K562 (cell line): ENCODE data around the gene LHX3. TPM values are rescaled to one million over a fixed set of nuclear protein-coding genes. Genes with fewer than 3 reads are reported as not detected.

Experiments used
- CREB1 ChIP-seq, 2 experiments: sonication (generic) in 1 of 2; formaldehyde crosslinking in 1 of 2; IDR thresholded peaks; 2 replicates each; pipeline versions ENCODE4 v1.6.1 to v1.8.0; 2012 to 2022; ENCODE audit warnings: inconsistent platforms in 1 of 2, mild to moderate bottlenecking in 1 of 2, missing genetic modification reagents in 1 of 2, moderate library complexity in 1 of 2
- CREM ChIP-seq: IDR thresholded peaks from 2 replicates; pipeline ENCODE4 v1.6.1; 2014; ENCODE audit warnings: antibody characterized with exemption, low read depth
- E2F3 ChIP-seq: fragments of 250-450 bp; sonication (Bioruptor Pico); IDR thresholded peaks from 2 replicates; pipeline ENCODE4 v1.4.0; 2020; ENCODE audit warnings: mild to moderate bottlenecking
- EGR1 ChIP-seq: fragments of 450-650 bp; conservative IDR thresholded peaks from 2 replicates; pipeline ENCODE4 v1.6.1; 2017; ENCODE audit warnings: mild to moderate bottlenecking
- FUS ChIP-seq: fragments of 200-400 bp; formaldehyde crosslinking; optimal IDR thresholded peaks from 2 replicates; pipeline ENCODE3; 2017; ENCODE audit warnings: low read depth, low read length
- HDAC1 ChIP-seq, 2 experiments: fragments of 450-650 bp; IDR thresholded peaks; 2 replicates each; pipeline ENCODE4 v1.6.1; 2016 to 2017; ENCODE audit warnings: inconsistent platforms in 1 of 2, mild to moderate bottlenecking in 1 of 2, moderate library complexity in 1 of 2
- MAX ChIP-seq: sonication (generic); formaldehyde crosslinking; IDR thresholded peaks from 2 replicates; pipeline ENCODE4 v1.9.0; 2022; ENCODE audit warnings: mild to moderate bottlenecking, missing genetic modification reagents
- MYBL2 ChIP-seq, 2 experiments: fragments of 450-650 bp in 1 of 2; sonication (generic) in 1 of 2; formaldehyde crosslinking in 1 of 2; IDR thresholded peaks; 2 replicates each; pipeline versions ENCODE4 v1.6.1 to v1.8.1; 2017 to 2022; ENCODE audit warnings: borderline replicate concordance in 1 of 2, inconsistent platforms in 1 of 2, low read depth in 1 of 2, mild to moderate bottlenecking in 1 of 2, missing genetic modification reagents in 1 of 2, moderate library complexity in 1 of 2
- MYC ChIP-seq, 2 experiments: fragments of 250-450 bp in 1 of 2; sonication (Bioruptor Pico) in 1 of 2; IDR thresholded peaks; 2 replicates each; pipeline versions ENCODE4 v1.5.1 to v1.6.1; 2012 to 2021; ENCODE audit warnings: low read depth in 2 of 2, borderline replicate concordance in 1 of 2, improper control_type of control experiment in 1 of 2, low read length in 1 of 2, mild to moderate bottlenecking in 1 of 2, moderate library complexity in 1 of 2
- NKRF ChIP-seq: fragments of 450-650 bp; IDR thresholded peaks from 2 replicates; pipeline ENCODE4 v1.6.1; 2016; ENCODE audit warnings: borderline replicate concordance
- SFPQ ChIP-seq: fragments of 200-400 bp; formaldehyde crosslinking; IDR thresholded peaks from 2 replicates; pipeline ENCODE4 v1.6.1; 2017; ENCODE audit warnings: mild to moderate bottlenecking, low read depth, low read length, moderate library complexity
- SIN3A ChIP-seq, 2 experiments: fragments of 150-350 bp in 1 of 2; IDR thresholded peaks; 2 replicates each; pipeline ENCODE4 v1.6.1; 2011 to 2016; ENCODE audit warnings: borderline replicate concordance in 2 of 2, low read depth in 2 of 2, low read length in 2 of 2, mild to moderate bottlenecking in 2 of 2, moderate library complexity in 2 of 2; ENCODE audit not compliant: control insufficient read depth in 1 of 2
- TSHZ1 ChIP-seq: fragments of 250-450 bp; sonication (Bioruptor Pico); IDR thresholded peaks from 2 replicates; pipeline ENCODE4 v1.4.0; 2020; ENCODE audit warnings: mild to moderate bottlenecking, moderate library complexity
- ZBTB49 ChIP-seq: sonication (generic); formaldehyde crosslinking; IDR thresholded peaks from 2 replicates; pipeline ENCODE4 v1.8.0; 2022; ENCODE audit warnings: missing genetic modification reagents, mild to moderate bottlenecking, borderline replicate concordance
- polyA plus RNA-seq, 8 experiments: library from polyadenylated mRNA; depleted of rRNA in 4 of 8; stranded (reverse) in 5 of 8; unstranded in 3 of 8; fragments of >200 nt; fragmentation: Nextera tagmentation in 2 of 8; fragmentation: Illumina TruSeq in 1 of 8; extraction: Ambion mirVana in 2 of 8; extraction: Trizol in 1 of 8; gene quantifications; 2 replicates each; pipeline versions ENCODE4 v1.2.1 to v1.2.3, GENCODE V29; 2011 to 2014; ENCODE audit warnings: inconsistent platforms in 1 of 8, missing spikeins in 1 of 8
- total RNA-seq, 7 experiments: library from RNA; depleted of rRNA in 6 of 7; stranded (reverse); fragments of >200 nt in 6 of 7; fragmentation: Illumina TruSeq in 2 of 7; extraction: Trizol in 2 of 7; gene quantifications; 2 replicates each; pipeline versions ENCODE4 v1.2.1 to v1.2.3, GENCODE V29; 2011 to 2021; ENCODE audit warnings: low replicate concordance in 1 of 7

The LHX3 gene
- total and polyA plus RNA-seq, 9 of the 15 experiments (the other 6 are each of a cell fraction or from before 2014, with no cell fraction given) = 0.09 TPM; not detected in 8

- peak; percentile 93 for TF ChIP-seq MAX (CRISPR knock-in tag)
- peak in 1 of 2 experiments; percentile 36; a peak in 1 of 4 replicates for TF ChIP-seq SIN3A (IDR thresholded peaks at IDR 0.05; ENCODE audit: borderline replicate concordance in 2 of 2, control insufficient read depth in 1 of 2, low read depth in 2 of 2, low read length in 2 of 2)
- no peak for TF ChIP-seq NKRF
- 0 out of 2 replicates have a peak, but pooled peaks have one; percentile 8 for TF ChIP-seq EGR1
- no peak for TF ChIP-seq CREB1 (IDR thresholded peaks at IDR 0.05)
- peak; percentile 63; the same call in 1 of the 2 replicates for TF ChIP-seq CREB1 (CRISPR knock-in tag; IDR thresholded peaks at IDR 0.05)
- TF ChIP-seq SFPQ = no peak
- TF ChIP-seq MYC (IDR thresholded peaks at IDR 0.05; ENCODE audit: low read depth, low read length) = peak; percentile 76
- TF ChIP-seq MYC (CRISPR knock-in tag; IDR thresholded peaks at IDR 0.05; ENCODE audit: borderline replicate concordance, low read depth) = no peak
- no peak for TF ChIP-seq FUS
- TF ChIP-seq E2F3 (CRISPR knock-in tag) = no peak
- no peak for TF ChIP-seq TSHZ1
- peak in 1 of 2 experiments; percentile 78; a peak in 2 of 4 replicates for TF ChIP-seq HDAC1 (IDR thresholded peaks at IDR 0.05)
- TF ChIP-seq ZBTB49 (CRISPR knock-in tag) = no peak
- TF ChIP-seq CREM = peak; percentile 58
- TF ChIP-seq MYBL2 (IDR thresholded peaks at IDR 0.05; ENCODE audit: low read depth) = no peak
- TF ChIP-seq MYBL2 (CRISPR knock-in tag; IDR thresholded peaks at IDR 0.05; ENCODE audit: borderline replicate concordance) = no peak
Observed at GRCh38 chr9:136249877-136250559, 45.1 kb upstream of the LHX3 start (continued).
